NCI-H2171 (cell line): ENCODE results near the gene DYNLT2.

Experiments used
- DNase-seq: peaks from one replicate; lab custom pipeline; 2025; lab: John Stamatoyannopoulos, UW

The DYNLT2 gene, protein sequence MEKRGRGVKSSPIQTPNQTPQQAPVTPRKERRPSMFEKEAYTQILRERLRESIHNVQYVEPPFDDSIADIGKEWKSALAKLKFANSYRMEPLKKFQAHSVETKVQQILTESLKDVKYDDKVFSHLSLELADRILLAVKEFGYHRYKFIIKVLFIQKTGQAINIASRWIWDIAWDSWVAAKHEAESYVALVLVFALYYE

DNA sequence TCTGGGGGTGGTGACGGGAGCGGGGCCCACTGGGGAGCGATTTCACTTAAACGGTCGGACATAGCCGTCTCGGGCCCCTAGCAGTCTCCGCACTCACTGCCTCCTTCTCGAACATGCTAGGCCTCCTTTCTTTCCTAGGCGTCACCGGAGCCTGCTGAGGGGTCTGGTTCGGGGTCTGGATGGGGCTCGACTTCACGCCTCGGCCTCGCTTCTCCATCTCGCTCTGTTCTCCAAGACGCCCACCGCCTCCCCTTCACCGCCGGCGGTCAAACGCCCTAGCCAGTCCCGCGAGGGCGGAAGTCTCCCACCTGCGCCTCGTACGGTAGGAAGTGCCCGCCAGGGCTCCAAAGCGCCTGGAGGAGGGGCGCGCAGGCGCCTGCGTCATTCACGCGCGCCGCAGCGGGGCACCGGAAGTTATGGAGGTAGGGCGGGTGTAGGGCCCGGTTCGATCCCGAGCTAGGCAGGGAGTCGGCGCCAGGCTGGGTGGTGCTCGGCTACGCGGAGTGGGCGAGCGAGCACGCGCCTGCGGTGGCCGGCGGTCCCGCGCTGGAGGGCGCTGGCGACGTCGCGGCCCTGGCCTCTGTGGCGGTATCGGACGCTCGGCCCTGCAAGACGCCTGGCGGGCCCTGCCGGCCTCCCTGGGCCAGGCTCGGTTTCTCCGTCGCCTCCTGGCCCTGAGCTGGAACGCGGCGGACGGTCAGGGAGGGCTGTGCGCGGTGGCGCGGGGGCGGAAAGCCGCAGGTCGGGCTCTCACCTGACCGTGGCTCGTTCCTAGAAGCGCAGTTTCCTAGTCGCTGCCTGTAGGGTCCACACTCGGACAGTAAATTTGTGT, at the start of gene DYNLT2, which contains the start of gene ERMARD:
Gene DYNLT2 (minus strand): TSS at position 331 of the 832 bp plus-strand sequence. CDS start 114 bp downstream, at position 217.
Gene ERMARD (plus strand): TSS at position 381 of the 832 bp plus-strand sequence. CDS start 36 bp downstream, at position 417.
- peak; percentile 89 for DNase-seq

- DNase-seq, result peak; percentile 48
Observed at GRCh38 chr6:169800668-169801395, 49.5 kb upstream of the DYNLT2 start.

GRCh38 chr6:169800116-169800667, 48.8 kb upstream of the DYNLT2 start:
- DNase-seq, result no peak

GRCh38 chr6:169799474-169799926, 48.1 kb upstream of the DYNLT2 start:
- DNase-seq, result no peak

GRCh38 chr6:169798764-169799473, 47.5 kb upstream of the DYNLT2 start:
- no peak for DNase-seq

DNA sequence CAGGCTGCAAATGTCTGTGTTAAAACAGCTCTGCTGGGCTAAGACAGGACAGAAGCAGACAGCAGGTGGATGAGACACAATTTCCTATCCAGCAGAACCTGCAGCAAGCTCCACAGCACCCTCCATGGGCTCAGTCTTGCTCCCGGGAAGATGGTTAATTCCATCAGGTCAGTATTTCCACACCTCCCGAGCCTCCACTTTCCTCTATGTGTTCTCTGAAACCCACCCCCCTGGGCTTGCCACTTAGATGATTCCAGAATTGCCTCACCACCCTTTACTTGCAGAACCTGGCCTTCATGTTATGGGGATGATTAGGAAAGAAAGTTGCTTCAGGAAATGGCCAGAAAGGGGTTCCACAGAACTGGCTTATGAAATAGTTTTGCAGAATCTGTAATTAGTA, 43.8 kb upstream of the DYNLT2 start:
- no peak for DNase-seq

DNA sequence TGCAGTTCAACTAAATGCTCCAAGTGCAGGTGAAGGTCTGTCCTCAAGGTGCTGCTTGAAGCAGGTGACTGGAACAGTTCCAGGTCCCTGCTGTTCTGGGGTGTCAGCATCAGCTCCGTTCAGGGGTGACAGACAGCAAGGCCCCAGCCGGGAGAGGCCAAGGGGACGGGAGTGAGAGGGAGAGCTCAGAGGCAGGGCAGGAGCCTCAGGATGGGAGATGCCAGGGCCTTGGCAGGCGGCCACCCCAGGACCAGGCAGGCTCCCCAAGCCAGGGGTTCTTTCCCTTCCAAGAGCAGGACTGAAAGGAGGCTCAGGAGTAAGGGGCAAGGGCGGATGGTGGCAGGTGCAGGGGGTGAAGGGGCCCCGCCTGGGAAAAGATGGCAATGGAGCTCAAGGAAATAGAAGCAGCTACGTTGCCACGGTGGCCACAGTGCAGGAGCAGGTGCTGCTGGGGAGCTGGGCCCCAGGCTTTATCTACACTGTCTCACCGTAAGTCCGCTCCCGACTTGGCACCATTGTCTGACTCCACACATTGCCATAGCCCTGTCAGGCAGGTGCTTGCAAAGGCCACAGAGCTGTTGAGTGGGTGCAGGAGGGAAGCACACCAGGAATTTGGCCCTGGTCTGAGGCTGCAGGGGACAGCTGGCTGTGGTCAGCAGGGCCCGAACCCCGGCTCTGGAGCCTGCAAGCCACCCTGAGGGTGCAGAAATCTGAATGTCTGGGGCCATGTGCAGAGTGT, 43.1 kb upstream of the DYNLT2 start:
- no peak for DNase-seq

DNA sequence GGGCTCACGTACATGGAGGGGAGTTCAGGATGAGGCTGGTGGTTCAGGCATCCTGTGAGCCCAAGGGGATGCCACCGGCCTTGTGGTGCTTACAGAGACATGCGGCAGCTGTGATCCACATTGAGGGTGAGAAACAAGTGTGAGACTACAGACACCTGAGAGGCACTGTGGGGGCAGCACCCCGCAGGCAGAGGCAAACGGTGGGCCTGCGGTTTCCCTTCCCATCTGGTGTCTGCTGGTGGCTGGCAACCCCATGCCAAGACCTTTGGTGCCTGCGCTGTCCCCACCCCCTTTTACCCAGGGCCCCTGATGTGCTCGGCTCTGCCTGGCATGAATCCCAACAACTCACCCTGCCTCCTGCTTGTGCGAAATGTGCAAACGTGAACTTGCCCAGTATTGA, 42.0 kb upstream of the DYNLT2 start:
- DNase-seq, result peak; percentile 84

GRCh38 chr6:169792306-169793015, 41.1 kb upstream of the DYNLT2 start:
- no peak for DNase-seq

DNA sequence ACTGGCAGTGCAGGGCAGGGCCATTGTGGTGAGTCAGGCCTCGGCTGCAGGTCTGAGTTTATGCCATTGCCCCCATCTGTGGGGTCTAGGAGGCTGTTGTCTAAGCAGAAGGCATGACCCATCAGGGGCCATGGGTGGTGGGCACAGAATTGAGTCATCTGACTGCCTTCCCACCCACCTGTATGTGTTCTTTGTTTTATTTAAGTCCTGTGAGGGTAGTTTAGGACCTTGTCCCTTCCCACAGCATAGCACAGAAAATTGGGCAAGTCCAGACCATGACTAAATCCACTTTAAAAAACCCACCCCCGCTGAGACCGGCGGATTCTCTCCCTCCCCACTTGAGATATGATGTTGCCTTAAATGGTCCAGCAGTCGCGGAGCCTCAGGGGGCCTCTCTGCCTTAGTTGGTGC, 40.4 kb upstream of the DYNLT2 start:
- no peak for DNase-seq

DNA sequence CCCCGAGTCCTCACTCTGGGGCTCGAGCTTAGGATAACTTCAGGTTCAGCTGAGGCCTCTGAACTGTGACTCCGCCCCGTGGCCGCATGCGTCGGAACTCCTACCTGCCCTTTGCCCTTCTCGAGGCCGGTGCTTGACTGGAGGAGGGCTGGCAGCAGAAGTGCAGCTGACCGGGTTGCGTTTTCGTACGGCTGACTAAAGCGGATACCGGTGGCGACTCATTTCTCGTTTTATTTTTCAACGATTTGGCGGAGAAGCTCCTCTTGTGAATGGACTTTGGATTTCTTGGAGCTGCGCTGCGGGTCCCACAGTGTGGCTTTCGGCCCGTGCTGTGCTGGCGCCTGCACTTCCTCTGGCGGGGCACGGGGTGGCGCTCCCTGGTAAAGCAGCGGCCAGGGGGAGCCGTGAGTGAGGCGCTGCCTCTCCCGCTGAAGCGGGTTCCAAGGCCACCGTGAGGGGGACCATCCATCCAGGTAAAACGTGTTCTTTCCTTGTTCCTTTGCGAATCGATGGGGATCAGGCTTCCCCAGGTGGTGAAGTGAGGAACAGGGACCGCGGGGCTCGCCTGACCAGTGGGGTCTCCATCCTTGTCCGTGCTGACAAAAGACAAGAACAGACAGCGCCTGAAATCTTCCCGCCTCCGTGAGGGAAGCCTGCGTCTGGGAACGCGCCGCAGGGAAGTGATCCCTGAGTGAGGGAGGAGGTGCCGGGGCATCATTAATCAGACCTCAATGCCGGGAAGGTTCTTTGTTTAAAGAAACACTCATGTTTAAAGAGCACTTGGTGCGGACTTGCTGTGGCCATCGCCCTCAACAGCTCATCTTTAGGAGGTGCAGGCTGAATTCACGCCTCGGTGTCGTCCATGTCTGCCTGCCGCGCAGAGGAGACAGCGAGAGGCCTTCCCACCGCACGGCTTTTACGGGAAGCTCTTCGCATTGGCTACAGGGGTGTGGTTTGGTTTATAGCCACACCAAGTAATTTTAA, 38.9 kb upstream of the DYNLT2 start:
- DNase-seq, result peak; percentile 72

DNA sequence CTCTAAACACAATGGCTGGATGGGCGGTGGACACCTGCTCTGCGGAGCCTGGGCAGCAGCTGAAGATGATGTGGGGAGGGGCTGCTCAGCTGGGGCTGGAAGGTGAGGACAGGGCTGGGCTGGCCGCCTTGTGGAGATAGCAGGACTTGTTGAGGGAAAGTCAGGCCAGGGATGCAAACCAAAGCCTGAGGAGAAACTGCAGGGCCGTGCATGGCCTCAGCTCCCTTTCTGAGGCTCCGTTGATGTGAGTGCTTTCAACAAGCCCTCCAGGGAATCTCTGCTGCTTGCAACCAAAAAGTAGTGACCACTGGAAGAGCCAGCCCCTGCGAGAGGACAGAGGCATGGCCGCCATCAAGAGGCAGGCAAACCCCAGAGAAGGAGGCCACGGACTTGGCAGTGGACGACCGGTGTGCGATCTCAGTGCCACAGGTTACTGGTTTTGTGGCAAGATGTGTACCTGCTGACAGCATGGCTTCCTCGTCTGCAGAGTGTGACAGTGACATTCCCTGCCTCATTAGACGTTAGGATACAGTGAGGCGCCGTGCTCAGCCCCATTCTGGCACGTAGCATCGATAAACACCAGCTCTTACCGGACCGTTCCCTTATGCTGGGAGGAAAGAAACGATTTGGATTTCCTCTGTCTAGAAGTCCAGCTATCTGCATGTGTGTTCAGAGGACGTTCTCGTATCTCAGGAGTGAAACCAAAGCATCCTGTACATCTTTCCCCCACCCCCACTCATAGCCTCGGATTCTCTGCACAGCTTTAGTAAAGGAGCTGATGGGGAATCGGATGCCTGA, 38.0 kb upstream of the DYNLT2 start:
- DNase-seq, result no peak

GRCh38 chr6:169788809-169789145, 37.4 kb upstream of the DYNLT2 start:
- no peak for DNase-seq

DNA sequence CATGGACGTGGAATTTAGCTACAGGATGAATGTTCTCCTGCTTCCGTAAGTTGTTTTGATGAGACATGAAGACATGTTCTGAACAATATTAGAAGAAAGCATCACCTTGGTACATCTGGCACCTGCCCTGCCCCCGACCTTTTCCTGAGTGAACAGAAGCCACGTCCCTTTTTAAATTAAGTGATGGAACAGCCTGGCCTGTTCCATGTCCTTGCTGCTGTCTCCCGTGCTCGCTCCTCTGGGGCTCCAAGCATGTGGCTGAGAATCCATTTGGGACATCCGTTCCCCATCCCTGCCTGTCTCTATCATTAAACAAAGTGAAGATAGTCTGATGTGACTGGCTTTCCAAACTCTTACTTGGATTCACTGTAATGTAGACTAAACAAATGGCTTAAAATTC, 36.4 kb upstream of the DYNLT2 start:
- no peak for DNase-seq

DNA sequence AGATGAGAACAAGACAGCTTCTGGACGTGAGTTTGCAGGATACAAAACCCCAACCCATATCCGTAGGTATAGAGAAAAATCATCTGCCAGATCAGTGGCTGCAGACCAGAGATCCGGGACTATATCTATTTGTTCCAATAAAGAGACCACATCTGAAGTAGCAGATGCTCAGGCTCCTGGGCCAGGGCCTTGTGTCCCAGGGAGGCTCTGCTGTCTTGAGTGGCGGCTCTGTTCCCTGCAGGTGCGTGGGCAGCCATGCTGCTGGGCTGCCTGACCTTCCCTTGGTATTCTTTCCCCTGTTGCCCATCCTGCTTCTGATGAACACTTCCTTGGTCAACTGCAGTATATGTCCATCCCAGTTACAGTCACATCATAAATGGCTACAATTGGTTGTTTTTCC, 35.0 kb upstream of the DYNLT2 start:
- no peak for DNase-seq

DNA sequence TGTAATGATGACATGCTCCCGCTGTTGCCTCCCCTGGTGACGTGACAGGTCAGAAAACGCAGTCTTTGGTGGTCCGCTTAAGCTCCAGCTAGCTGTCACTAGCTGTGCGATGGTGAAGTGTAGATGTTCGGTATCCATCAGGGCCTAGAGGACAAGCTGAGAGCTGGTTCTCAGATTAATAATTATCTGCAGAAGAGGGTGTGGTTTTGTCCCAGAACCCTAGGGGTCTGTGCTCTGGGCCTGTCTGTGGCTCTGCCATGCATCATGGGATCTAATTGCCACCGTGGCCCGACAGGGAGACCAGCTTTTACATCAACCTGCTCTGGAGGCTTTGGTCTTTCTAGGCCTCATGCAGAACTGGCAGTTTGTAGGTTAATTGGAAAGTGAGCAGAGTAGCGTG, 34.2 kb upstream of the DYNLT2 start:
- no peak for DNase-seq

GRCh38 chr6:169784821-169785340, 33.5 kb upstream of the DYNLT2 start:
- DNase-seq, result no peak
